Peyer's patch (tissue), 4 donors: ENCODE data around the gene FAM222A.

ENCODE experiments used
- CTCF ChIP-seq, 6 experiments: fragments of 450-650 bp in 4 of 6; fragments of 200-600 bp in 2 of 6; sonication (generic) in 1 of 6; IDR thresholded peaks; one replicate each; pipeline ENCODE4 v1.5.1; 2017 to 2019; ENCODE audit warnings: antibody characterized with exemption in 6 of 6, mild to moderate bottlenecking in 3 of 6, moderate library complexity in 1 of 6
- POLR2A ChIP-seq, 2 donors: fragments of 450-650 bp; IDR thresholded peaks; one replicate each; pipeline ENCODE4 v1.5.1; 2017; ENCODE audit warnings: antibody characterized with exemption in 2 of 2, mild to moderate bottlenecking in 2 of 2, moderate library complexity in 2 of 2

GRCh38 chr12:109720857-109721189 is 7.2 kb downstream of the FAM222A start:
- TF ChIP-seq CTCF (IDR thresholded peaks at IDR 0.05) (no peak), POLR2A (IDR thresholded peaks at IDR 0.05) (no peak)
